Stimulated activated CD4-positive, alpha-beta T cell treated with anti-CD3 and anti-CD28 coated beads, Interleukin-2, amount 100 ng/mL, for 24 hours (primary cell): ENCODE data around the gene DCST1.
"Not testable (repeated sequence)": the region's sequence is repeated elsewhere in the genome, so short reads cannot be mapped to it uniquely, and the experiment has no call there.

Experiments used
- DNase-seq, 2 donors: peaks; one replicate each; pipeline ENCODE4 v3.0.0-alpha.2; 2020

Gene DCST1

GRCh38 chr1:155033524-155033923, at the start of gene DCST1, which contains the start of gene DCST2:
Gene DCST1 (plus strand): TSS chr1:155033824. CDS start chr1:155034037, 213 bp downstream.
Gene DCST2 (minus strand): TSS chr1:155033781. CDS start chr1:155033701, 80 bp downstream.
- no peak for DNase-seq

DNA sequence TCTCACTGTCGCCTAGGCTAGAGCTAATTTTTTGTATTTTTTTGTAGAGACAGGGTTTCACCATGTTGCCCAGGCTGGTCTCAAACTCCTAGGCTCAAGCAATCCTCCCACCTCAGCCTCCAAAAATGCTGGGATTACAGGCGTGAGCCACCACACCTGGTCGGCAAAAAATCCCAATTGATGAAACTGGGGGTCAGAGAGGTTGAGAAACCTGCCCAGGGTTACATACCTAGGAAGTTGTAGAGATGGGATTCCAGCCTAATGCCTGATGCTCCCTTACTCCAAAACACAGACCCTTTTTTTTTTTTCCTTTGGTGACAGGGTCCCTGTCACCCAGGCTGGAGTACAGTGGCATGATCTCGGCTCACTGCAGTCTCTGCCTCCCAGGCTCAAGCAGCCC, 46.9 kb upstream of the DCST1 start:
- DNase-seq: not testable (repeated sequence)

DNA sequence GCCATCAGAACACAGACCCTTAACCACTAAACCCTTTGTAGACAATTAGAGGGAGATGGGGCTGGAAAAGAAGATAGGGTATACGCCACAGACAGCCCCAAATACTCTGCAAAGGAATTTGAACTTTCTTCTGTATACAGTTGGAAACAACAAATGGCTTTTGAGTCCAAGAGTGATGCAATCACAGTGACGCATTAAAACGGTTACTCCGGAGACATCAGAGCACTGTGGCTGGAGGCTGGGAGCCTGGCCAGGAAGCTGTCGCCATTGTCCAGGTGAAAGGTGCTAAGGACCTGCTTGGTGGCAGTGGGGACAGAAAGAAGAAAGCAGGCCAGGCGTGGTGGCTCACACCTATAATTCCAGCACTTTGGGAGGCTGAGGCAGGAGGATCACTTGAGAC, 46.3 kb upstream of the DCST1 start:
- DNase-seq: no peak

DNA sequence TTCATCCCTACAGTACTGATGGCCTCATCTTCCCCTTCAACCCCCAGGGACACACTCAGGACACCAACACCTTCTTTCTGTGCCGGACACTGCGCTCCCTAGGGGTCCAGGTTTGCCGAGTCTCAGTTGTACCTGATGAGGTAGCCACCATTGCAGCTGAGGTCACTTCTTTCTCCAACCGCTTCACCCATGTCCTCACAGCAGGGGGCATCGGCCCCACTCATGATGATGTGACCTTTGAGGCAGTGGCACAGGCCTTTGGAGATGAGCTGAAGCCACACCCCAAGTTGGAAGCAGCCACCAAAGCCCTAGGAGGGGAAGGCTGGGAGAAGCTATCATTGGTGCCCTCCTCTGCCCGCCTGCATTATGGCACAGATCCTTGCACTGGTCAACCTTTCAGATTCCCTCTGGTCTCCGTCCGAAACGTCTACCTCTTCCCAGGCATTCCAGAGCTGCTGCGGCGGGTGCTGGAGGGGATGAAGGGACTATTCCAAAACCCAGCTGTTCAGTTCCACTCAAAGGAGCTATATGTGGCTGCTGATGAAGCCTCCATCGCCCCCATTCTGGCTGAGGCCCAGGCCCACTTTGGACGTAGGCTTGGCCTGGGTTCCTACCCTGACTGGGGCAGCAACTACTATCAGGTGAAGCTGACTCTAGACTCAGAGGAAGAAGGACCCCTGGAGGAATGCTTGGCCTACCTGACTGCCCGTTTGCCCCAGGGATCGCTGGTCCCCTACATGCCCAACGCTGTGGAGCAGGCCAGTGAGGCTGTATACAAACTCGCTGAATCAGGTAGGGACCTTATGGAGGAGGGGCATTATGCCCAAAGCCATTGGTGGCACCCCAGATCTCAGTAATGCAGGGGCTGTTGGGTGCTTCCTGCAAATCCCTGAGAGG, 45.3 kb upstream of the DCST1 start:
- peak in 1 of 2 donors; percentile 19 for DNase-seq

DNA sequence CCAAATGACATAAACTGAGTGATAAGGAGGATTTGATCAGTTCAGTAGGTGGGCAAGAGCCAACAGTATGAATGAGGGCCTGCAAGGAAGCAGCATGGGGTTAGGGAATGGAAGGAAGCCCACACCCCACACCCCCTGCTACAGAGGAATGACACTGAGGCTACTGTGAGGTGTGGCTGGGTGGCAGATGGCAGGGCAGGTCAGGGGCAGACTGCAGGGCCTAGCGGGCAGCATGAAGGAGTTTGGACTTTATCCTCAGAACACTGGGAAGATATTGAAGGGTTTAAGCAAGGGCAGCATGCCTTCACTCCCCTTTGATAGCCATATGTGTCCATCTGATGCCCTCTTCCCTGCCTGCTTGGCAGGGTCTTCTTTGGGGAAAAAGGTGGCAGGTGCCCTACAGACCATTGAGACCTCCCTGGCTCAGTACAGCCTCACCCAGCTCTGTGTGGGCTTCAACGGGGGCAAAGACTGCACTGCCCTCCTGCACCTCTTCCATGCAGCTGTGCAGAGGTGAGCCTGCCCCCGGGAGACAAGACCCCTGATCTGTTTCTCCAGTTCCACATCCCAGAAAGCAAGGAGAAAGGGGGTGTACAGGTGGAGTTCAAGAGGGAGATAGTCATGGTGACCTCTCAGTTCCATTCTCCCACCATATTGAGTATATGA, 44.3 kb upstream of the DCST1 start:
- no peak for DNase-seq

DNA sequence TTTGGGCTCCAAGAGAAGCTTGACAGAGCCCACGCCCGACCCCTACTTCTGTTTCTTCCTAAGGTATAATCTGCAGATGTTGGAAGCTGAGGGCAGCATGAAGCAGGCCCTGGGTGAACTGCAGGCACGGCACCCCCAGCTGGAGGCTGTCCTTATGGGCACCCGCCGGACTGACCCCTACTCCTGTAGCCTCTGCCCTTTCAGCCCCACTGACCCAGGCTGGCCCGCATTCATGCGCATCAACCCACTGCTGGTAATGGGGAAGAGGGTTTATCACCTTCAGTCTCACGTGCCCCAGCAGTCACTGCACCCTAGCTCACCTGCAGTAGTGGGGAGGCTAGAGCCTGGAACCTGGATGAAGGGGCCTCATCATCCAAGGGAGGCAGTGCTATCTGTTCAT, 43.3 kb upstream of the DCST1 start:
- no peak for DNase-seq

GRCh38 chr1:154992721-154993571, 40.7 kb upstream of the DCST1 start:
- no peak for DNase-seq

DNA sequence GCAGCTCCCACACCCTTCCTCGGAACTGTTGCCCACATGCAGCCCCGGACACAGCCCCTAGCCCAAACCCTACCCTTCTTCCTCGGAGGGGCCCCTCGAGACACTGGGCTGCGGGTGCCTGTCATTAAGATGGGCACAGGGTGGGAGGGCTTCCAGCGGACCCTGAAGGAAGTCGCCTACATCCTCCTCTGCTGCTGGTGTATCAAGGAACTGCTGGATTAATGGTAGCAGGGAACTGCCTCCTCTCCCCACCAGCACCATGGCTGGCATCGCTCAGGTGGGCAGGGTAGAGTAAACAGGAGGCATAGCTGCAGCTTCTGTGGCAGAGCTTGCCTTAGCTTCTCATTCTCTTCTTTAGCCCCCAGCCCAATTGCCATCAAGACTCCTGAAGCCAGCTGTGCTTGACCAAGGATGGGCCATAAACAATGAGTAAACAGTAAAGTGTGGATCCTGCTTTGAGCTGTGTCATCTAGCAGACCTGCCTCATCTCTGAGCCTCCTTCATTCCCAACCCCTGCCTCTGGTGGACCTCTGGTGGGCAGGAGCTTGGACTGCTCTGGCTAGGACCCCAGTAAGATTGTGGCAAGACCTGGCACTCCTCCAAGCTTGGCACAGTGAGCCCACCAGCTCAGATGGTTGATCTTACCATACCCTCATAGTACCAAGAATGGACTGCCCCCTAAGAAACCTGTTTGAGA, 39.9 kb upstream of the DCST1 start, which contains the start of gene LENEP:
LENEP (plus strand) TSS at position 15 of the 697 bp plus-strand sequence; CDS start at position 37, 22 bp downstream.
- no peak for DNase-seq

DNA sequence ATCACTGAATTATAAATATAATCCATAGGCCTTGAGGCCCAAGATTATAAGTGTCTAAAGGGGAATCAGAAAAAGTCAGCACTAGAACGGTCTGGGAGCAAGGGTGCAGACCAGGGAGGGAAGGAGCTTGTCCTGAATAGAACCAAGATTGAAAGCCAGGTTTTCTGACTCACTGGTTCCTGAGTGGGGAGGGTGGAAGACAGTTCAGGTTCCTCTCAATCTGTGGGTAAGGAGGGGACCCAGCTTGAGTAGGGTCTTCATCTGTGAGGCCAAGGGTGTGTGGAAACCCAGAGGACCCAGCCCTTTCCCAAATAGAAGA, 39.4 kb upstream of the DCST1 start:
- no peak for DNase-seq

DNA sequence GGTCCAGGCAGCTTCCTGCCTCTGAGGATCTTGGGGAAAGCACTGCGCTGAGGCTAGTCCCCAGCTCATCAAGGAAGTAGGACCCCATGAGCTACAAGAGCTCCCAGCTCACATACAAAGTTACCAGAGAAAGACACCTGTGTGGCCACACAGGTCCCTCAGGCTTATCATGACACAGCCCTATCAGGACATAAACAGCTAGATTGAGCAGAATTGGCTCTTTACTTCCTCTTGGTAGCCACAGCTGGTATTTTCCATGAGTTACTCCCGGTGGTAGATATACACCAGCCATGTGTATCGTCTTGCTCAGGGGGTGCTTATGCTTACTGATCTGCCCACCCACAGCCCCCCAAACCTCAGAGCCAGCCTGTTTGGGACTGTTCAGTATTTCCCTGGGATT, 39.0 kb upstream of the DCST1 start:
- no peak for DNase-seq

GRCh38 chr1:154995301-154995983, 38.2 kb upstream of the DCST1 start:
- DNase-seq: not testable (repeated sequence)

GRCh38 chr1:154996966-154997701, 36.5 kb upstream of the DCST1 start:
- DNase-seq: no peak

- no peak for DNase-seq
Measured at GRCh38 chr1:154998201-154998780, 35.3 kb upstream of the DCST1 start.

DNA sequence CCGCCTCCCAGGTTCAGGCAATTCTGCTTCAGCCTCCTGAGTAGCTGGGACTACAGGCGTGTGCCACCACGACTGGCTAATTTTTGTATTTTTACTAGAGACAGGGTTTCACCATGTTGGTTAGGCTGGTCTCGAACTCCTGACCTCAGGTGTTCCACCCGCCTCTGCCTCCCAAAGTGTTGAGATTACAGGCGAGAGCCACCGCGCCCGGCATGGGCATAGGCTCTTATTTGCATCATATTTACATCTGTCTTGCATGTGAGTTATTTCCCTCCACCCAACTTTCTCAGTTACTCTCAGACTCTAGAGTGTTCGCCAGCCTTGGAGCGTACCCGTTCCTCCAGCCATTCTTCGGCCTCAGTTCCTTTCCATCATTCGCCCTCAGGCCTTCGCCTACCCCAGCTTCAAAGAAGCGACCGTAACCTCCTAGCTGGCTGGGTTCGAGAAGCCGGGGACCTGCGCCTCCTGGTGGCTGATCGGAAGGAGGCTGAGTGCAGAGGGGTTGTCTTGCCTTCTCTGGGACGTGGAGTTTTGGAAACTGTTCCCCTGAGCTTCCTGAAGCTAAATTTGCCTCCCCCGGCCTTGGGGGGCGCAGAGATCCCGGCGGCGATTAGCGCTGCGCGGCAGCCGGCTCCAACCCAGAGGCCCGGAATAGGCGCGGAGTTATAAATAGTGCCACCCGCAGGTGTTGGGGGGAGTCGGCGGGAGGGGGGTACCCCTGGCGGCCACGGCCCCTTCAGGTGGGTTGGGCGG, 34.6 kb upstream of the DCST1 start:
- peak; percentile 80 to 86 for DNase-seq

DNA sequence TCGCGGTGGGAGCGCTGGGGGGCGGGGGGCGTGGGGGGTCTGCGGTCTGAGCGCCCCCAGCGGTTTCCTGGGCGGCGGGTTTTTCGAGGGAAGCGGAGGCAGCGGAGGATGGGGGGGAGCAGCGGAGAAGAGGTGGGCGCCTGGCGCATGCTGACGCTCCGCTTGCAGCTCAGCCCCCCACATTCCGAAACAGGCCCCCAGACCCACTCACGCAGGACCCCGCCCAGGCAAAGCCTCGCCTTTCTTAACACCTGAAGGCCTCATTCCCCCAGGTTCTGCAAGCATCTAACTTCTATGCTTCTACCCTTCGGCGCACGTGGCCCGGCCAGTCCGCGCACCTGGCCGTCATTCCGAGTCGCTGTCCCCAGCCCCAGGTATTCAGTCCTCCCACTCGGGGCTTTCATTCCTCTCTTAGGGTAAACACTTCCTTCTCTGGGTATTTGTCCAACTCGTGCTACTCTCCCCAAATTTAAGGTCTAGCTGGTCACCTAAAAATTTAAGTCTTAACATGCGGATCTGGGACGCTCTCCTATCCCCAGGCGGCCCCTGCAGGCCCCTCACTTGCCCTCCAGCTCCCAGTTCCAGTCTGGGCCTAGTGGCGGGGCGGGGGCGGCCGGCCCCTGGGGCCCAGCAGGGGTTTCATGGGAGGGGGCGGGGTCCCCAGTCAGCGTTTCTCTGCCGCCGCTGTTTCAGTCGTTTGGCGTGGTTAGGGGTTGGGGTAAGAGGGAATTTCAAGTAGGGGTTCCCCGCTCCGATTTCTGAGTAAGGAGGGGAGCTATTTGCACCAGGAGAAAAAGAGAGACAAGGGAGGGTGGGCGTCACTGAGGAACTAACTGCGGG, 33.8 kb upstream of the DCST1 start:
- peak; percentile 66 to 81 for DNase-seq

DNA sequence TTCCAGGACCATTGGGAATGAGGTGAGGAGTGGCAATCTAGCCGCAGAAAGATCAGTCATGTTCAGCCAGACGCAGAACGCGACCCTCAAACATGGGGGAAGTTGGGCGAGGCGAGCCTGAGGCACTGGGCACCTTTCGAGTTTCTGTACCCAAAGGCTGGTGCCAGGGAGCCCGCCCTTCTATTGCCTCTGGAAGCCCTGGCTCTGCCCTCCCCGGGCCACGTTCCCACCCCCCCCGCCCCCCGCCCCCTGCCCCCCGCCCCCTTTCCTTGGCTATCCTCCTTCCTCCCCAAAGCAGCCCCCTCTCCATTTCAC, 33.3 kb upstream of the DCST1 start:
- peak in 1 of 2 donors; percentile 53 for DNase-seq

DNA sequence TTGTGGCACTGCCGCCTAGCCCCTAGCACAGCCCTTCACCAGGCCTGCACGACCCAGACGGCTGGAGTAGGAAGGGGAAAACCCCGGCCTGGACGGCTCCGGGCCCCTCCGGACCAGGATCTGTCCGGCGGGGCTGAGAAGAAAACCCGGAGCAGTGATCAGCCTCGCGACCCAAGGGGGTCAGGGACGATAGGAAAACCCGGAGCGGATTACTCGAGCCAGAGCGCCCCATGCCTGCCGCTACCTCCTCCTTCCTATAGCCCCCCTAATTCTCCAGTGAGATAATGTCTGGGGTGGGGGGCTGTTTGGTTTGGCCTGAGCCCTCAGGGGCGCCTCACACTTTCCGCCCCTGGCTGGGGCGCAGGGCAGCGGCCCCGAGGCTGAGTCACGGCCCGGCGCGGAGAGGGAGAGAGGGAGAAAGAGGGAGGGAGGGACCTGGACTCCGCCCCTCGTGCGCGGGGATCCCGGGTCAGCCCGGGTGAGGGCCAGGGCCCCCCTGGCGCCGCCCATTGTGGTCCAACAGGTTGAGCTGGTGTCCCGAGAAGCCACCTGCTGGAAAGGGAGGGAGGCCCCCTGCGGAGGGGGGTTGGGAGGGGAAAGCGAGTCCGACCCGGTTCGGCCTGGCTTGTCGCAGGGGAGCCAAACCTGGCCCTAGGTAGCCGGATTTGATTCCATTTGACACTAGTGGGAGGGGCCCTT, 32.7 kb upstream of the DCST1 start:
- peak; percentile 81 to 90 for DNase-seq

GRCh38 chr1:155001425-155001674, 32.3 kb upstream of the DCST1 start:
- no peak for DNase-seq
